Measurements from ENCODE around the gene SACM1L.

DNA sequence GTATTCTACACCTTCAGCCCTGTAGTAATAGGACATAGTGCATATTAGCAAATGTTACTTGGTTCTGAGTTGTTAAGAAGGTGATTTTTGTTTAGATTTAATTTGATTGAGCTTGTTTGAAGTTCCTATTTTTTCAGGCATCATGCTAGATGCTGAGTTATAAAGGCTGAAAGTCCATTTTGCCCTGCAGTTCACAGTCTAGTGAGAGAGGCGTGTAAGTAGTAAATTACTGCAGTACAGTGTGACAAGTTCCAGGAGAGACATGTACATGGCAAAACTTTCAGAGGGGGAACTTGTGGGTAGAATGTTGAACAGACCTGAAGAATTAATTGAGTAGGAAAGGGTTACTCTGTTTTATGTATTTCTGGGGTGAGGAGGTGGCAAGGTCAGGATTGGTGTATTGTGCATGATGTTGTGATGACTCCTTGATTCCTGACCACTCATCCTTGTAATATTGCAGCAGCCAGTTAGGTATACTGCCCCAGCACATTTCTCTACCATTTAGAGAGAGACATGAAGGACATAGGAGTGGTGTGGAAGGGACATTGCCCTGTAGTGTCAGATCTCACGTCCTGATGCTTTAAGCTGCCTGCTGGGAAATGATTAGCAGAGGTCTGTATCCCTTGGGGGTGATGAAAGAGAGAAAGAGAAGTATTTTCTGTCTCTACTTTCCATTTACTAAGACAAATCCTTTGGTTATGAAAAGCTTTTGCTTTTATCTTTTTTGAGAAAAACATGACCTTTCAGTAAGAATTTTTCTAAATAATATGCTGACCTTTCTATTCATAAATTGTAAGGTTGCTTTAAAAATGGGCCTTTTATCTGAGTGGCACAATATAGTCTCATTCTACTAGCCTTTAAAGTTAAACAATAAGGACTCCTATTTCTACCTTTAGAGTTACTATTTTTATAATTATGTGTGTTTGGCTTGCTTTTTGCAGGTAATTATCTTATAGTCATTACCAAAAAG, 16.9 kb downstream of the SACM1L start:
- TF ChIP-seq POLR2A (IDR thresholded peaks at IDR 0.05; ENCODE audit: low read depth, low read length) (no peak), POLR2AphosphoS5 (IDR thresholded peaks at IDR 0.05; ENCODE audit: low read depth, low read length) (no peak)
